Measurements from ENCODE around the gene SNRPB.

- TF ChIP-seq CTCF (conservative IDR thresholded peaks at IDR 0.05) (no peak), EZH2 (IDR thresholded peaks at IDR 0.05; ENCODE audit: low read depth) (no peak)
Measured at GRCh38 chr20:2507464-2507863, 36.9 kb upstream of the SNRPB start.
